T-helper 2 cell treated with Interferon-gamma antibody and Interleukin-4, amounts not matched to agents 5 μg/mL and 100 μg/mL, for 36 hours (primary cell): ENCODE measurements around the gene ZNF775.

ENCODE experiments used
- DNase-seq: peaks from one replicate; pipeline ENCODE4 v3.0.0; 2021; ENCODE audit warnings: low spot score
- H3K27ac Mint-ChIP-seq: one replicate; pipeline ENCODE4 v1.8.0; 2021; ENCODE audit warnings: mild to moderate bottlenecking, mixed read lengths
- H3K27me3 Mint-ChIP-seq: one replicate; pipeline ENCODE4 v1.8.0; 2021; ENCODE audit warnings: low read depth, mixed read lengths
- H3K36me3 Mint-ChIP-seq: one replicate; pipeline ENCODE4 v1.8.0; 2021; ENCODE audit warnings: low read depth, mixed read lengths
- H3K4me1 Mint-ChIP-seq: one replicate; pipeline ENCODE4 v1.8.0; 2021; ENCODE audit warnings: low read depth, mixed read lengths
- H3K4me3 Mint-ChIP-seq: one replicate; pipeline ENCODE4 v1.8.0; 2022; ENCODE audit warnings: mild to moderate bottlenecking, moderate library complexity, mixed read lengths
- H3K9me3 Mint-ChIP-seq: one replicate; pipeline ENCODE4 v1.8.0; 2021; ENCODE audit warnings: mixed read lengths

The ZNF775 gene

DNA sequence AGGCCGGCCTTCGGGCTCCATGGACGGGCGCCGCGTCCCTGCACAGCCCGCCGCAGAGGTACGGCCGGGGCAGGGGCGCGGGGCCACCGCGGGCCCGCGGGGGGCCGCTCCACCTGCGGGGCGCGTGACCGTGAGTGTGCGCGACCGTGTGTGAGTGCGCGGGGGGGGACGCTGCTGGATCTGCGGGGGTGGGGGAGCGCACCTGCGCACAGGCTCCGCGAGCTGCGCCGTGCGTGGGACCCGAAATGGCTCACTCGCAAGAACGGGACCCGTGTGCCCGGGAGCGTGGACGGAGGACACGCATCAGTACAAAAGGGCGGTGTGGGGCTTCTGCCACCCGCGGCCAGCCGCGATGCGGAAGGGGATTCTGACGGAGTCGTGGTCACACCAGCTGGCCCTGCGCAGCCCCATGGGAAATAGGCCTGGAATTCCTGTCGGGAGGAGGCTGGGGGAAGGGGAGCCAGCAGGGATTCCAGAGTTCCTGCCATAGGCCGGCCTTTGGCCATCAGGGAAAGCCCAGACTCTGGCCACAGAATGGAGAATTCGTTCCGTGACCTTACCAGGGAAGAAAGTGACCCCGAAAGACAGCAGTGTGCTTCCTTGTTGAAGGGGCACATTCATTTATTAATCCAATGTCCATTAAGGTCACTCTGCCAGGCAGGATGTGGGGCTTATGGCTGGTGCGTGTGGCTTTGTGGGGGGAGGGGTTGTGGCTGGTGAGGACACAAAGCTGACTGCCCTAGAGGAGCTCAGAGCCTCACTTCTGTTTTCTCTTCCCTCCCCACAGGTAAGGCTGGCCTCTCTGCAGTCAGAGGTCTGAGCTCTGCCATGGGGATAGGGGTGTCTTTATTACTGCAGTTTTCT lies 10.0 kb upstream of the ZNF775 start:
- DNase-seq = no peak
- peaks cover 11% of the 10 kb centered on the region for H3K36me3 Mint-ChIP-seq
- H3K4me3 Mint-ChIP-seq = peak overlapping the region; percentile 95
- H3K4me1 Mint-ChIP-seq = peaks cover 22% of the 10 kb centered on the region
- H3K27ac Mint-ChIP-seq = peak overlapping the region; percentile 89
- no peaks in the 10 kb centered on the region for H3K9me3 Mint-ChIP-seq
- H3K27me3 Mint-ChIP-seq = no peaks in the 10 kb centered on the region

DNA sequence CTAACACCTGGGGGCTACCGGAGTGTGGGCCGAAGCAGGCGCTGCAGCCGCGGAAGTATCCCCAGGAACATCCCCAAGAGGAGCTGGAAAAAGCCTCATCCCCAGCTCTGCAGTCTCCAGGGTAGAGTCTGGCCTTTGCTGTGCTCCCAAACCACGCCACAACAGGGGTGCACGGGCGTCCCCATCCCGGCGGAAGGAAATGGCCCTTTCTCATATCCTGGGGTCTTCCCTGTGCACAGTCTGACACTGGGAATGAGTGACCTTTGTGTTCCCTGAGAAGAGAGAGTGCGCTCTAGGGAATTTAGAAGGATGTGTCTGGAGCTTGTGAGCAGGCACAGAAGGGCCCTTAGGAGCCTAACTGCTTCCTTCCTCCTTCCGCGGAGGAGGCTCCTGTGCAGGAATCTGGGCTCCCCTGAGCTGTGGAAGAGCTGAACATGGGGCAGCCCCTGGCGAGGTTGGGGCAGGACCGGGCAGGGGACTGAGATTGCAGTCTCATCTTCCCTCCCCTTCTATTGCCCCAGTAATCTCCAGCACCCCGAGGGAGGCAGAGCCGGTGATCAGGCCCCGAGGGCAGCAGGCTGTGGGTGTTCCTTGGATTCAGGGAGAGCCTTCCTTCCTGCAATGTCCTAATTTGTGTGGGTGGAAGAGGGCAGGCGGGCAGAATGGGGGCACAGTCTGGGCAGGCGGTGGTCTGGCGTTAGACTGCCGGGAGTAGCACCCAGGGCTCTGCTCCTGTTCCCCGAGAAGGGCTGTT lies 9.2 kb upstream of the ZNF775 start:
- Mint-ChIP-seq H3K4me1 (peaks cover 24% of the 10 kb centered on the region), H3K36me3 (peaks cover 19% of the 10 kb centered on the region), H3K4me3 (peak overlapping the region; percentile 95)

DNA sequence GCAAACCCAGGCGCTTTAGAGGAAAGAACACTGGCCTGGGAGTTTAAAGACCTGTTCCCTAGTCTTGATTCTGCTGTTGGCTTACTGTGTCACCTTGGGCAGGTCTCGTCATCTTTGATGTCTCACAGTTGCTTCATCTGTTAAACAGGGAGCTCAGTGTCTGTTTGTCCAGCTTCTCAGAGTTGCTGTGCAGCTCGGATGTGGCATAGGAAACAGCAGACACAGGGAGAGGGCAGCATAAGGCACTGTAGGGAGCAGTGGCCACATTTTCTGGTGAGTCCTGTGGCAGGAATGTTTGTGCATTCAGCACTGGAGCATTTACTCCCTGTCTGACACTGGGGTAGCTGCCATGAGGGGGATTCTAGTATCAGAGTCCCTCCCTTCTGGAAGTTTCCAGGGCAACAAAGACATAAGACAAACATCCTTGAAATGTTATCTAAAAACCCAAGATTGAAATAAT lies 8.5 kb upstream of the ZNF775 start:
- no peak for DNase-seq
- Mint-ChIP-seq H3K9me3 (no peaks in the 10 kb centered on the region), H3K4me3 (peak overlapping the region; percentile 95), H3K36me3 (peaks cover 21% of the 10 kb centered on the region), H3K4me1 (peaks cover 26% of the 10 kb centered on the region), H3K27ac (no peak overlapping the region), H3K27me3 (no peaks in the 10 kb centered on the region)

More for the DNA sequence above, 9.2 kb upstream of the ZNF775 start:
- no peaks in the 10 kb centered on the region for H3K9me3 Mint-ChIP-seq
- no peaks in the 10 kb centered on the region for H3K27me3 Mint-ChIP-seq
- DNase-seq = no peak
- H3K27ac Mint-ChIP-seq = peak overlapping the region; percentile 89

DNA sequence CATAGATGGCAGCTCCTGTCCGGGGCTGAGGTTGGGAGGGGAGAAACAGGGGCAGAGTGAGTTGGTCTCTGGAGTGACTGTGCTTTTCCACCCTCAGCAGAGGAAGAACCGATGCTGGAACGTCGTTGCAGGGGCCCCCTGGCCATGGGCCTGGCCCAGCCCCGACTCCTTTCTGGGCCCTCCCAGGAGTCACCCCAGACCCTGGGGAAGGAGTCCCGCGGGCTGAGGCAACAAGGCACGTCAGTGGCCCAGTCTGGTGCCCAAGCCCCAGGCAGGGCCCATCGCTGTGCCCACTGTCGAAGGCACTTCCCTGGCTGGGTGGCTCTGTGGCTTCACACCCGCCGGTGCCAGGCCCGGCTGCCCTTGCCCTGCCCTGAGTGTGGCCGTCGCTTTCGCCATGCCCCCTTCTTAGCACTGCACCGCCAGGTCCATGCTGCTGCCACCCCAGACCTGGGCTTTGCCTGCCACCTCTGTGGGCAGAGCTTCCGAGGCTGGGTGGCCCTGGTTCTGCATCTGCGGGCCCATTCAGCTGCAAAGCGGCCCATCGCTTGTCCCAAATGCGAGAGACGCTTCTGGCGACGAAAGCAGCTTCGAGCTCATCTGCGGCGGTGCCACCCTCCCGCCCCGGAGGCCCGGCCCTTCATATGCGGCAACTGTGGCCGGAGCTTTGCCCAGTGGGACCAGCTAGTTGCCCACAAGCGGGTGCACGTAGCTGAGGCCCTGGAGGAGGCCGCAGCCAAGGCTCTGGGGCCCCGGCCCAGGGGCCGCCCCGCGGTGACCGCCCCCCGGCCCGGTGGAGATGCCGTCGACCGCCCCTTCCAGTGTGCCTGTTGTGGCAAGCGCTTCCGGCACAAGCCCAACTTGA lies 7.8 kb upstream of the ZNF775 start:
- peaks cover 31% of the 10 kb centered on the region for H3K4me1 Mint-ChIP-seq

DNA sequence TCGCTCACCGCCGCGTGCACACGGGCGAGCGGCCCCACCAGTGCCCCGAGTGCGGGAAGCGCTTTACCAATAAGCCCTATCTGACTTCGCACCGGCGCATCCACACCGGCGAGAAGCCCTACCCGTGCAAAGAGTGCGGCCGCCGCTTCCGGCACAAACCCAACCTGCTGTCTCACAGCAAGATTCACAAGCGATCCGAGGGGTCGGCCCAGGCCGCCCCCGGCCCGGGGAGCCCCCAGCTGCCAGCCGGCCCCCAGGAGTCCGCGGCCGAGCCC lies 7.2 kb upstream of the ZNF775 start:
- peaks cover 21% of the 10 kb centered on the region for H3K36me3 Mint-ChIP-seq
- H3K9me3 Mint-ChIP-seq = no peaks in the 10 kb centered on the region
- H3K27ac Mint-ChIP-seq = no peak overlapping the region
- no peak for DNase-seq
- H3K27me3 Mint-ChIP-seq = no peaks in the 10 kb centered on the region
- H3K4me1 Mint-ChIP-seq = peaks cover 34% of the 10 kb centered on the region
- H3K4me3 Mint-ChIP-seq = no peak overlapping the region

More for the DNA sequence above, 7.8 kb upstream of the ZNF775 start:
- no peaks in the 10 kb centered on the region for H3K27me3 Mint-ChIP-seq
- peaks cover 21% of the 10 kb centered on the region for H3K36me3 Mint-ChIP-seq
- no peaks in the 10 kb centered on the region for H3K9me3 Mint-ChIP-seq
- no peak for DNase-seq
- no peak overlapping the region for H3K4me3 Mint-ChIP-seq
- no peak overlapping the region for H3K27ac Mint-ChIP-seq

DNA sequence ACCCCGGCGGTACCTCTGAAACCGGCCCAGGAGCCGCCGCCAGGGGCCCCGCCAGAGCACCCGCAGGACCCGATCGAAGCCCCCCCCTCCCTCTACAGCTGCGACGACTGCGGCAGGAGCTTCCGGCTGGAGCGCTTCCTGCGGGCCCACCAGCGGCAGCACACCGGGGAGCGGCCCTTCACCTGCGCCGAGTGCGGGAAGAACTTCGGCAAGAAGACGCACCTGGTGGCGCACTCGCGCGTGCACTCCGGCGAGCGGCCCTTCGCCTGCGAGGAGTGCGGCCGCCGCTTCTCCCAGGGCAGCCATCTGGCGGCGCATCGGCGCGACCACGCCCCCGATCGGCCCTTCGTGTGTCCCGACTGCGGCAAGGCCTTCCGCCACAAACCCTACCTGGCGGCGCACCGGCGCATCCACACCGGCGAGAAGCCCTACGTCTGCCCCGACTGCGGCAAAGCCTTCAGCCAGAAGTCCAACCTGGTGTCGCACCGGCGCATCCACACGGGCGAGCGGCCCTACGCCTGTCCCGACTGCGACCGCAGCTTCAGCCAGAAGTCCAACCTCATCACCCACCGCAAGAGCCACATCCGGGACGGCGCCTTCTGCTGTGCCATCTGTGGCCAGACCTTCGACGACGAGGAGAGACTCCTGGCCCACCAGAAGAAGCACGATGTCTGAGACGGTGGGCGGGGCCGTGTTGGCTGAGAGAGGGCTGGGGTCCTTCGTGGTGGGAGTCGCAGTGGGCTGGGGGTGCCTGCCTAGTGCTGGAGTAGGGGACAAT lies 6.7 kb upstream of the ZNF775 start:
- Mint-ChIP-seq H3K36me3 (peaks cover 21% of the 10 kb centered on the region), H3K27me3 (no peaks in the 10 kb centered on the region), H3K4me3 (no peak overlapping the region), H3K27ac (no peak overlapping the region), H3K9me3 (no peaks in the 10 kb centered on the region), H3K4me1 (peaks cover 35% of the 10 kb centered on the region)
- DNase-seq = no peak

DNA sequence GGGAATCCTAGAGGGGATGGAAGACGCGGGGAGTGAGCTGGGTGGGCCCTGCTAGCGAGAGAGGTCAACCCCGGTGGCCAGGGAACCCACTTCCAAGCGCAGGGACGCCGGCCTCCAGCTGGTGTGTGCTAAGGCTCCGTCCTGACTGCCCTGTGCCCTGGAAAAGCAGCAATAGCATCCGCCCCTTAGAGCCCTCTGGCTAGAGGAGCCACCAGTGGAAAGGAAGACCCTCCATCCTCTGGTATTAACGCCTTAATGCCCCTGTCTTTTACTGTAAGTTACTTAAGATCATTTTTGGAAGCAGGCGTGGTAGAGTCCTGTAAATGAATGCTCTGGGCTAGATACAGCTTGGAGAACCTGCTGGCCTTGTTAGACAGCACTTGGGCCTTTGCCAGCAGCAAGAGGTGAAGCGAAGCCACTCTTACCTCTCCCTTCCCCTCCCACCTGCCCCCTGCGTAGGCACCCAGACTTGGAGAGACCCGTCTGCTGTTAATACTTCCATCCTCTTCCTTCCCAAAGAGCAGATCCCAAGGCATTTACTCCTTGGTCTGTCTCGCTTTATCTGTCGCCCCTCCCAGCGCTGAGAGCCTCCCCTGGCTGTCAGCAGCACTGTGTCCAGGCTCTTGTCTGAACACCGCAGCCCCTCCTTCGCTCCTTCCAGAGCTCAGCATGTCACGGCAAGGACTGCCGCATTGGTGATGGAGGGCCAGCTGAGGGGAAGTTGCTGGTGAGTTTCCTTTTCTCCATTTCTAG lies 5.9 kb upstream of the ZNF775 start:
- H3K27me3 Mint-ChIP-seq = no peaks in the 10 kb centered on the region
- H3K4me1 Mint-ChIP-seq = peaks cover 38% of the 10 kb centered on the region
- H3K36me3 Mint-ChIP-seq = peaks cover 21% of the 10 kb centered on the region
- H3K4me3 Mint-ChIP-seq = no peak overlapping the region
- no peaks in the 10 kb centered on the region for H3K9me3 Mint-ChIP-seq
- H3K27ac Mint-ChIP-seq = no peak overlapping the region
- DNase-seq = no peak

DNA sequence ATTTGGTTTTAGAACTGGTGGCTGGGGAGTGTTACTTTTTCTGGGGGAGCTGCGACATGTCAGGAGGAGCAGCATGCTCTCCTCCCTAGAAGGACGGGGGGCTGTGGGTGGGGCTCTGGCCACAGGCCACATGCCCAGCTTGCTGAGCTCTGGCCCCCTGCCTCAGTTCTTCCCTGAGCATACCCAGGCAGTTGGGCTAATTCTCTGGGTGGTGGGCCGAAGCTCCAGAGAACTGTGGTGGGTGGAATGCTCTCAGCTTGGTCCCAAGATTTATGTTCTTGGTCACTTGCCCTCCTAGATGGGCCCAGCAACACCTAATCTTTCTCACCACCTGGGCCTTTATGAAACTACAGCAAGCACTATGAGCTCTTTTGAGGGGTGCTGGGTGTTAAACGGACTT lies 5.1 kb upstream of the ZNF775 start:
- Mint-ChIP-seq H3K27ac (no peak overlapping the region), H3K4me3 (no peak overlapping the region), H3K36me3 (peaks cover 21% of the 10 kb centered on the region), H3K4me1 (peaks cover 39% of the 10 kb centered on the region), H3K27me3 (no peaks in the 10 kb centered on the region), H3K9me3 (no peaks in the 10 kb centered on the region)
- no peak for DNase-seq

DNA sequence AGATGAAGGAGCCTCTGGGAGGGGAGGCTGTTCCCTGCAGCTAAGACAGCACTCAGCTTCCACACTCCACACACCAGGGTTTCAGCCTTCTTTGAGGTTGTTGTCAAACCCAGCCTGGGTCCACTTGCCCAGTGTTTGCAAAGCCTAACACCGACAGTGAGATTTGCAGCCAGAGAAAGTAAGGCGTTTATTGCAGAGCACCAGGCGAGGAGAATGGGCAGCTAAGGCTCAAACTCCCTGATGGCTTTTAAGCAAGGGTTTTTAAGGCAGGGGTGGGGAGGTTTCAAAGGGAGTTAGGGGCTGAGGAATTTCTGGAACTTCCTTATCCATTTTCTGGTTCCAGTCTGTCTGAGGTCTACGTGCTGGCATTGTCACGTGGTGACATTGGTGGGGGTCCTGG lies 4.7 kb upstream of the ZNF775 start:
- no peaks in the 10 kb centered on the region for H3K27me3 Mint-ChIP-seq
- peaks cover 21% of the 10 kb centered on the region for H3K36me3 Mint-ChIP-seq
- peaks cover 39% of the 10 kb centered on the region for H3K4me1 Mint-ChIP-seq
- no peak overlapping the region for H3K4me3 Mint-ChIP-seq
- H3K9me3 Mint-ChIP-seq = no peaks in the 10 kb centered on the region
- DNase-seq = no peak
- H3K27ac Mint-ChIP-seq = no peak overlapping the region

DNA sequence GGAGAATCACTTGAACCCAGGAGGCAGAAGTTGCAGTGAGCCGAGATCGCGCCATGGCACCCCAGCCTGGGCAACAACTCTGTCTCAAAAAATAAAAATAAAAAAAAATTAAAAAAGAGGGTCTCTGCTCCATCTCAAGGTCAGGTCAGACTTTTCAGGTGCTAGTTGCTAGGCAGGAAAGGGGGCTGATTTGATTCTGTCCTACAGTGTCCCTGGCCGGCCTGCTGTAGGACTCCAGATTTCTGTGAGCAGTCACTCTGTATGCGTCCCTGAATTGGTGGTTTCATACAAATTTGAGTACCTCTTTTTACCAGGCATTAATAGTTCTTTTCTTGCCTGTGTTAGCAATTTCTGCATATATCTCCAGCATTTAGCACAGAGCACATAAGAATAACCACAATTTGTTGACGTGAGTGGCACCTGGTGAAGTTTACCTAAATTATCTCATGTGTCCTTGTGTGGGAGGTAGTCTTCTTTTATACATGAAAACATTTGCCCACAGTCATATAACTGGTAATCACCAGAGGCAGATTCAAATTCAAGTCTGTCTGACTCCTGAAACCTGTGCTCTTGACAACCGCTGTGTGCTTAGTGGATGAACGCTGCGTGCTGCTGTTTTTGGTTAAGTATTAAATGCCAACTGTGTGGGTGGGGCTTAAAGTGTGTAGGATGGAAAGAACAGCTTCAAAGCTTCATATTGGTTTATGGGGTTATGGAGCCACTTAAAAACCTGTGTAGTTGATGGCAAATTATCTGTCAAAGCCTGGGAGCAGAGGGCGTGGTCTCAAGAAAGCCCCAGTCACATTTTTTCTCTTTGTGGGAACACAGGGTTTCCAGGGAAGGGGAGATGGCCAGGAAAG lies 3.2 kb upstream of the ZNF775 start:
- peak overlapping the region; percentile 22 for H3K4me3 Mint-ChIP-seq
- no peaks in the 10 kb centered on the region for H3K9me3 Mint-ChIP-seq
- H3K4me1 Mint-ChIP-seq = peaks cover 44% of the 10 kb centered on the region
- no peaks in the 10 kb centered on the region for H3K27me3 Mint-ChIP-seq
- peak overlapping the region; percentile 41 for H3K27ac Mint-ChIP-seq
- DNase-seq = peak; percentile 51
- peaks cover 14% of the 10 kb centered on the region for H3K36me3 Mint-ChIP-seq

DNA sequence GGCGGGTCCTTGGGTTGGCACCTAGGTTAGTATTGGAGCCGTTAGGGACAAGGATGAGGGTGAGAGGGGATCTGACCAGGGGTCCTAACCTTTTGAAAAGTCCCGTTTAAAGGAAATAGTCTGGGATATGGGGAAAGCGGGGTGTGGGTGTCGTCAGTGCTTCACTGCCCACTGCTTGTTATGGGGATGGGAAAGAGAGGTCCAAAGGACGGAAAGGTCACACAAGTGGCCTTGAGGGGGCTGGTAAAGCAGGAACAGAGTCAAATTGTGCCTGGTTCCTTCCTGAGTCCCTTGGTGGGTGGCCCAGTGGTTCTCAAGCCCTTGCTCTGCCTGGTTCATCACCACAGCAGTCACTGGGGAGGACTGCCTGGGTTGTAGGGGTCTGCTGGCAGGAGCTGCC lies 2.6 kb upstream of the ZNF775 start:
- H3K27ac Mint-ChIP-seq = peak overlapping the region; percentile 41

DNA sequence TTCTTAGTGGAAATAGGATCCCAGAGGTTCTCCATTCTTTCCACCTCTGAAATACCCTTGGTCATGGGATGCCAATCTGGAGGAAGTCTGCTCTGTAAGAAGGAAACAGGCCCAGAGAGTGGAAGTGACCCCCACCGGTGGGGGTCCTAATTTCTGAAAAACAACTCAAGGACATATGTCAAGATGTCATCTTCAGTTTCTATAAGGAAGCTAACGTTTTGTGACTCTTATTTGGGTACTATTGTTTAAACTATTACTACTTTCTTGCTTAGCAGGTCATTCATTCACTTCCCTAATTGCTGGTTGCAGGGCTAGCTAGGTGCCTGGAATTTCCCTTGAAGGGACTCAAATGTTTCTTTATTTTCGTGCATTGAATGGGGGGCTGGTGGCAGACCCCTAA lies 1.9 kb upstream of the ZNF775 start:
- H3K36me3 Mint-ChIP-seq = peaks cover 14% of the 10 kb centered on the region
- no peak overlapping the region for H3K4me3 Mint-ChIP-seq
- H3K27ac Mint-ChIP-seq = no peak overlapping the region
- DNase-seq = no peak
- peaks cover 45% of the 10 kb centered on the region for H3K4me1 Mint-ChIP-seq
- no peaks in the 10 kb centered on the region for H3K9me3 Mint-ChIP-seq
- H3K27me3 Mint-ChIP-seq = no peaks in the 10 kb centered on the region

More for the DNA sequence above, 2.6 kb upstream of the ZNF775 start:
- Mint-ChIP-seq H3K36me3 (peaks cover 14% of the 10 kb centered on the region), H3K4me3 (peak overlapping the region; percentile 22), H3K27me3 (no peaks in the 10 kb centered on the region), H3K9me3 (no peaks in the 10 kb centered on the region), H3K4me1 (peaks cover 45% of the 10 kb centered on the region)
- DNase-seq = no peak
